HL-60 (cell line): ENCODE measurements around the gene CKAP2.
A peak's percentile ranks its signal among the peaks of the same experiment; 100 is the strongest.

ENCODE experiments used
- DNase-seq, 2 experiments: peaks; one replicate each; pipeline ENCODE4 v3.0.0-alpha.2; 2010 to 2020; ENCODE audit warnings: low read depth in 1 of 2, low spot score in 1 of 2
- H3K27ac ChIP-seq: fragments of 250-450 bp; sonication (Bioruptor Pico); replicated peaks from 2 replicates; pipeline ENCODE4 v1.5.1; 2020; ENCODE audit warnings: mild to moderate bottlenecking, moderate library complexity
- H3K27me3 ChIP-seq: fragments of 250-450 bp; sonication (Bioruptor Pico); 2 replicates; pipeline ENCODE4 v1.5.1; 2021; ENCODE audit warnings: mild to moderate bottlenecking, moderate library complexity; ENCODE audit not compliant: insufficient read depth, poor library complexity, severe bottlenecking
- H3K4me3 ChIP-seq: replicated peaks from 2 replicates; pipeline ENCODE4 v1.5.1; 2011; ENCODE audit warnings: mild to moderate bottlenecking, control low read depth, low read length; ENCODE audit not compliant: insufficient read depth
- GABPA ChIP-seq: IDR thresholded peaks from 2 replicates; pipeline ENCODE4 v1.6.1; 2012; ENCODE audit warnings: low read depth
- POLR2AphosphoS5 ChIP-seq: IDR thresholded peaks from 2 replicates; pipeline ENCODE4 v1.6.1; 2012; ENCODE audit warnings: low read depth
- REST ChIP-seq: IDR thresholded peaks from 2 replicates; pipeline ENCODE4 v1.6.1; 2012; ENCODE audit warnings: low read depth; ENCODE audit not compliant: insufficient replicate concordance
- SPI1 ChIP-seq: IDR thresholded peaks from 2 replicates; pipeline ENCODE4 v1.6.1; 2012; ENCODE audit warnings: low read depth, mild to moderate bottlenecking, borderline replicate concordance
- TF ChIP-seq, protein P1 (sequence below): IDR thresholded peaks from one replicate; pipeline ENCODE4 v1.5.1; 2011; ENCODE audit warnings: low read length, control low read depth, inconsistent platforms; ENCODE audit not compliant: insufficient read depth

CKAP2 gene

GRCh38 chr13:52450012-52450792 lies 5.1 kb upstream of the CKAP2 start, which contains the start of gene VPS36:
Gene VPS36, minus strand, starts transcription at chr13:52450634. Its CDS starts 40 bp downstream, at chr13:52450594.
- peak; percentile 75 for TF ChIP-seq GABPA
- TF ChIP-seq POLR2AphosphoS5: peak; percentile 74
- peak; percentile 15 for TF ChIP-seq REST
- TF ChIP-seq, protein P1, sequence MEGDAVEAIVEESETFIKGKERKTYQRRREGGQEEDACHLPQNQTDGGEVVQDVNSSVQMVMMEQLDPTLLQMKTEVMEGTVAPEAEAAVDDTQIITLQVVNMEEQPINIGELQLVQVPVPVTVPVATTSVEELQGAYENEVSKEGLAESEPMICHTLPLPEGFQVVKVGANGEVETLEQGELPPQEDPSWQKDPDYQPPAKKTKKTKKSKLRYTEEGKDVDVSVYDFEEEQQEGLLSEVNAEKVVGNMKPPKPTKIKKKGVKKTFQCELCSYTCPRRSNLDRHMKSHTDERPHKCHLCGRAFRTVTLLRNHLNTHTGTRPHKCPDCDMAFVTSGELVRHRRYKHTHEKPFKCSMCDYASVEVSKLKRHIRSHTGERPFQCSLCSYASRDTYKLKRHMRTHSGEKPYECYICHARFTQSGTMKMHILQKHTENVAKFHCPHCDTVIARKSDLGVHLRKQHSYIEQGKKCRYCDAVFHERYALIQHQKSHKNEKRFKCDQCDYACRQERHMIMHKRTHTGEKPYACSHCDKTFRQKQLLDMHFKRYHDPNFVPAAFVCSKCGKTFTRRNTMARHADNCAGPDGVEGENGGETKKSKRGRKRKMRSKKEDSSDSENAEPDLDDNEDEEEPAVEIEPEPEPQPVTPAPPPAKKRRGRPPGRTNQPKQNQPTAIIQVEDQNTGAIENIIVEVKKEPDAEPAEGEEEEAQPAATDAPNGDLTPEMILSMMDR: peak; percentile 75
- TF ChIP-seq SPI1: no peak
- Histone ChIP-seq H3K27ac (peak within 1 kb of the TSS; percentile 88), H3K4me3 (peak within 1 kb of the TSS; percentile 89), H3K27me3 (no peaks in the 10 kb centered on the region)
- peak; percentile 85 to 94 for DNase-seq

- no peak for DNase-seq
- H3K27ac ChIP-seq: no peak overlapping the region
Observed at GRCh38 chr13:52450793-52451116, 4.5 kb upstream of the CKAP2 start.

More at GRCh38 chr13:52450793-52451116, 4.5 kb upstream of the CKAP2 start:
- Histone ChIP-seq H3K4me3 (no peak overlapping the region), H3K27me3 (no peaks in the 10 kb centered on the region)
- TF ChIP-seq REST (no peak), GABPA (no peak), SPI1 (no peak), POLR2AphosphoS5 (no peak)
- TF ChIP-seq, protein P1: no peak
